ENCODE results near the gene PAAF1. TPM values are rescaled to one million over a fixed set of nuclear protein-coding genes. Genes with fewer than 3 reads are reported as not detected.

PAAF1 gene
- total and polyA plus RNA-seq, 10 donors, result 8.1 to 18.1 (median 13.7) TPM

GRCh38 chr11:73974604-73975478 lies 98.0 kb downstream of the PAAF1 start:
- TF ChIP-seq POLR2AphosphoS5 (IDR thresholded peaks at IDR 0.05), result no peak
- no peak for TF ChIP-seq POLR2A (IDR thresholded peaks at IDR 0.05)
- TF ChIP-seq CTCF (IDR thresholded peaks at IDR 0.05 in 8 of 11, conservative IDR thresholded peaks at IDR 0.05 in 3 of 11), result no peak
- Histone ChIP-seq H3K27me3 (replicated peaks in 1 of 7) (no peaks in the 10 kb centered on the region), H3K4me1 (peaks cover 39 to 100% (median 89%) of the 10 kb centered on the region in 6 donors), H3K9me3 (no peaks in the 10 kb centered on the region), H3K4me3 (no peak overlapping the region), H3K36me3 (peaks cover 0 to 70% (median 49%) of the 10 kb centered on the region in 6 donors), H3K27ac (peak overlapping the region; percentile 4 to 97 (median 42))
- 83 to 93% (median 92%) methylated on average over 13 of the region's 13 CpGs for WGBS, 5 donors
- peak; percentile 74 for DNase-seq
- intact Hi-C loops (cut with DNase I; ENCODE audit: low total_unique reads), result no loop called here

GRCh38 chr11:73975479-73975757 lies 98.6 kb downstream of the PAAF1 start:
- Histone ChIP-seq H3K36me3 (peaks cover 0 to 73% (median 49%) of the 10 kb centered on the region in 6 donors), H3K4me1 (peaks cover 44 to 100% (median 89%) of the 10 kb centered on the region in 6 donors), H3K27me3 (replicated peaks in 1 of 7) (no peaks in the 10 kb centered on the region), H3K27ac (peak overlapping the region in 4 of 8 donors; percentile 41 to 97 (median 60)), H3K9me3 (no peaks in the 10 kb centered on the region), H3K4me3 (no peak overlapping the region)
- WGBS, 5 donors, result 92 to 95% (median 92%) methylated on average over 5 to 6 of the region's 6 CpGs
- intact Hi-C loops (cut with DNase I; ENCODE audit: low total_unique reads), result no loop called here
- TF ChIP-seq POLR2AphosphoS5 (IDR thresholded peaks at IDR 0.05) (peak in 1 of 3 donors; percentile 42), CTCF (IDR thresholded peaks at IDR 0.05 in 8 of 11, conservative IDR thresholded peaks at IDR 0.05 in 3 of 11) (no peak), POLR2A (IDR thresholded peaks at IDR 0.05) (no peak)
- peak; percentile 62 for DNase-seq

GRCh38 chr11:73976451-73977151 lies 99.8 kb downstream of the PAAF1 start:
- Histone ChIP-seq H3K4me1 (peaks cover 51 to 100% (median 90%) of the 10 kb centered on the region in 6 donors), H3K27ac (peak overlapping the region in 5 of 8 donors; percentile 29 to 97 (median 96)), H3K4me3 (no peak overlapping the region), H3K9me3 (no peaks in the 10 kb centered on the region), H3K36me3 (peaks cover 0 to 84% (median 49%) of the 10 kb centered on the region in 6 donors), H3K27me3 (replicated peaks in 1 of 7) (no peaks in the 10 kb centered on the region)
- WGBS, 5 donors, result 88 to 92% (median 89%) methylated on average over 13 to 14 of the region's 14 CpGs
- DNase-seq, result peak; percentile 77
- intact Hi-C loops (cut with DNase I; ENCODE audit: low total_unique reads), result no loop called here
- TF ChIP-seq CTCF (IDR thresholded peaks at IDR 0.05 in 8 of 11, conservative IDR thresholded peaks at IDR 0.05 in 3 of 11) (no peak), POLR2A (IDR thresholded peaks at IDR 0.05) (no peak), POLR2AphosphoS5 (IDR thresholded peaks at IDR 0.05) (peak; percentile 44 to 77 (median 51))
